Measurements from ENCODE around the gene ADGRG3. TPM values are rescaled to one million over a fixed set of nuclear protein-coding genes. Genes with fewer than 3 reads are reported as not detected.

The ADGRG3 gene
- total and polyA plus RNA-seq, 2 of the 8 experiments (the other 6 are each of a cell fraction or from before 2014, with no cell fraction given) = 0.28 to 0.98 TPM

DNA sequence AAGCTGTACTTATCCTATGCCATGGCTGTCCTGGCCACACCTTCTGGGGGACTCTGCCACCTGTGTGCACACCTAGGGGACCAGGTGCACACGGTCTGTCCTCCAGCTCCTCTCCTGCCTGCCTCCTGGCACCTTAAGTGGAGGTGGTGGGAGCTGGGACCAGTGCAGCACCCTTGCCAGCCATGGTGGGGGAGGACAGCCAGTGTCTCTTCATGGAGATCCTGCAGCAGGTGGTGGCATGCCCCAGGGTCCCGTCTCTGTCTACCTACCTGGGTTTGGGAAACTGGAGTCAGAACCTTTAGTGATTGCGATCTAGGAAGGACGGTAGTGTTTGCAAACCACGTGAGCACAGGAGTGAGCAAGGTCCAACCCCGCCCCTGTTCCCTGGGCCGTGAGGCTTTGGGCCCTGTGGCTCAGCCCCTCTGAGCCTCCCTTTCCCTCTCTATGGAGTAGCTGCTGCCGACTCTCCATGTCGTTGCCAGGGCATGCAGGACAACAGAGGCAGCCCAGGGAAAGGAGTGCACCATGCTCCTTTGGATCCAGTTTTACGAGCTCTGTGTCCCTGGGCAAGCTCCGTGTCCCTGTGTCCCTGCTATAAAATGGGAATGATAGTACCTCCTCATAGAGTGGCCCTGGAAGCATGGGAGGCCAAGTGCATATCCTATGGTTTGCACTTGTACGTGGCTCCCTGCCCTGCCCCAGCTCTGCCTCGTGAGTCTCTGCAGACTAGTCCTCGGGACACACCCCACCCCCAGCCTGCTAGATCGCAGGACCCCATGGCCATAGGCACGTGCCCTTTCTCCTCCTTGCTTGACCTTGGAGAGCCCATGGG is 32.6 kb upstream of the ADGRG3 start:
- Histone ChIP-seq H2BK5ac (ENCODE audit: low read depth, low read length) (0 out of 2 replicates have a peak overlapping the region, but pooled peaks have one; percentile 24), H3K27me3 (replicated peaks in 1 of 4; ENCODE audit: control insufficient read depth in 3 of 4, extremely low read depth in 1 of 4, insufficient read depth in 3 of 4, low read length in 3 of 4) (peaks cover 0 to 6% (median 4%) of the 10 kb centered on the region in 4 experiments; a peak in 6 of 7 replicates), H3K56ac (replicated peaks; ENCODE audit: insufficient read length, low read depth, low read length) (no peak overlapping the region), H2BK12ac (ENCODE audit: low read depth, low read length) (0 out of 2 replicates have a peak overlapping the region, but pooled peaks have one; percentile 2), H2BK120ac (replicated peaks; ENCODE audit: low read depth, low read length) (no peak overlapping the region), H2AK5ac (ENCODE audit: low read depth, low read length) (no peak overlapping the region), H2BK15ac (ENCODE audit: low read length) (no peak overlapping the region), H2BK20ac (ENCODE audit: low read length) (no peak overlapping the region), H3K4me2 (ENCODE audit: insufficient read depth in 1 of 2, low read depth in 2 of 2, low read length in 2 of 2) (no peak overlapping the region), H4K5ac (ENCODE audit: insufficient read length, low read depth, low read length) (no peak overlapping the region), H3K9ac (replicated peaks in 1 of 4; ENCODE audit: extremely low read depth in 1 of 4, low read depth in 3 of 4, low read length in 3 of 4) (no peak overlapping the region), H4K8ac (ENCODE audit: extremely low read depth, insufficient read depth, low read length) (no peak overlapping the region), H2AFZ (ENCODE audit: low read length) (no peak overlapping the region), H3K27ac (ENCODE audit: low read depth, low read length) (no peak overlapping the region), H3K14ac (ENCODE audit: insufficient read length) (no peak overlapping the region), H3K23me2 (ENCODE audit: low read depth, low read length) (no peaks in the 10 kb centered on the region; the same call in 1 of the 2 replicates), H3K4me3 (ENCODE audit: extremely low read depth in 1 of 4, insufficient read depth in 2 of 4, low read depth in 3 of 4, low read length in 4 of 4) (no peak overlapping the region), H3K4ac (replicated peaks; ENCODE audit: insufficient read length, low read depth, low read length) (no peak overlapping the region), H3K79me2 (ENCODE audit: control insufficient read depth in 1 of 2, insufficient read depth in 2 of 2, low read length in 2 of 2) (no peaks in the 10 kb centered on the region), H4K91ac (replicated peaks; ENCODE audit: insufficient read length, low read length) (peak overlapping the region; percentile 17), H3K4me1 (replicated peaks in 1 of 4; ENCODE audit: control insufficient read depth in 3 of 4, insufficient read depth in 4 of 4, low read length in 3 of 4) (peaks cover 0 to 3% (median 1%) of the 10 kb centered on the region in 4 experiments; a peak in 4 of 7 replicates), H3K18ac (ENCODE audit: extremely low read depth, low read length) (no peak overlapping the region), H3K9me3 (ENCODE audit: insufficient read depth in 2 of 2, low read depth in 1 of 2, low read length in 1 of 2) (no peaks in the 10 kb centered on the region), H3K79me1 (ENCODE audit: low read depth, low read length) (no peaks in the 10 kb centered on the region), H4K20me1 (replicated peaks in 1 of 2; ENCODE audit: control insufficient read depth in 1 of 2, insufficient read depth in 2 of 2, low read length in 2 of 2) (peaks cover 0 to 2% of the 10 kb centered on the region in 2 experiments), H3K23ac (ENCODE audit: insufficient read length) (no peak overlapping the region), H3K36me3 (ENCODE audit: control insufficient read depth in 2 of 4, insufficient read depth in 4 of 4, low read length in 3 of 4) (no peaks in the 10 kb centered on the region)
- ChIA-PET CTCF (ENCODE audit: partially characterized antibody) (interaction anchor here (0.7 to 9.2 kb wide), 9 partner anchors 8 to 96 kb away, joined by 3 to 104 read pairs (median 4); partner anchors contain the start of gene ADGRG1), POLR2A (ENCODE audit: partially characterized antibody) (interaction anchor here (2.9 kb wide), 1 partner anchor 12 kb away, joined by 9 read pairs; no protein-coding TSS in a partner anchor)
- 81% methylated on average over 15 of the region's 16 CpGs; no CpG with 5 or more reads in 1 of the 2 experiments for WGBS, 2 experiments (ENCODE audit: extremely low coverage in 1 of 2, insufficient coverage in 1 of 2, insufficient read length in 1 of 2, insufficient replicate concordance in 2 of 2, low coverage in 1 of 2, low lambda C conversion rate in 2 of 2, missing lambda C conversion rate in 1 of 2)
- DNase-seq (ENCODE audit: low read depth in 1 of 2, low spot score in 2 of 2) = no peak
- no peak for FAIRE-seq
- TF ChIP-seq TAF1 (IDR thresholded peaks at IDR 0.05; ENCODE audit: low read depth, low read length) (no peak), PHF8 (conservative IDR thresholded peaks at IDR 0.05; ENCODE audit: low read depth, low read length) (no peak)
